Stimulated activated CD4-positive, alpha-beta T cell treated with anti-CD3 and anti-CD28 coated beads, Interleukin-2, amount 100 ng/mL, for 24 hours (primary cell): ENCODE measurements around the gene HTRA2.
"Not testable (repeated sequence)": the region's sequence is repeated elsewhere in the genome, so short reads cannot be mapped to it uniquely, and the experiment has no call there.

Experiments used
- DNase-seq, 2 donors: peaks; one replicate each; pipeline ENCODE4 v3.0.0-alpha.2; 2020

HTRA2 gene

GRCh38 chr2:74529357-74530238 is at the start of gene HTRA2, which contains the start of gene AUP1:
HTRA2 (plus strand) TSS chr2:74529933; CDS start chr2:74530007, 74 bp downstream.
AUP1 (minus strand) TSS chr2:74529706; CDS start chr2:74529629, 77 bp downstream.
- DNase-seq, result peak; percentile 92 to 95

- DNase-seq, result no peak
Observed at GRCh38 chr2:74481431-74481830, 48.3 kb upstream of the HTRA2 start.

GRCh38 chr2:74481961-74482800 is 47.6 kb upstream of the HTRA2 start:
- peak; percentile 61 to 63 for DNase-seq

- peak; percentile 94 for DNase-seq
Observed at GRCh38 chr2:74482801-74483674, 46.7 kb upstream of the HTRA2 start, which contains the start of the genes CCDC142 and TTC31. CCDC142 (minus strand) TSS chr2:74482998; CDS start chr2:74482837, 161 bp downstream. TTC31 (plus strand) TSS chr2:74483081; CDS start chr2:74483096, 15 bp downstream.

- not testable (repeated sequence) for DNase-seq
Observed at GRCh38 chr2:74483675-74484164, 46.0 kb upstream of the HTRA2 start.

- no peak for DNase-seq
Observed at GRCh38 chr2:74486141-74486540, 43.6 kb upstream of the HTRA2 start.

GRCh38 chr2:74488643-74489481 is 40.9 kb upstream of the HTRA2 start:
- DNase-seq, result no peak

- no peak for DNase-seq
Observed at GRCh38 chr2:74489906-74490305, 39.8 kb upstream of the HTRA2 start.

- no peak for DNase-seq
Observed at GRCh38 chr2:74491648-74492544, 37.8 kb upstream of the HTRA2 start.

- DNase-seq, result no peak
Observed at GRCh38 chr2:74493546-74493945, 36.2 kb upstream of the HTRA2 start.

- no peak for DNase-seq
Observed at GRCh38 chr2:74495440-74495839, 34.3 kb upstream of the HTRA2 start.

GRCh38 chr2:74496997-74497776 is 32.5 kb upstream of the HTRA2 start:
- no peak for DNase-seq

GRCh38 chr2:74497777-74498499 is 31.8 kb upstream of the HTRA2 start:
- peak in 1 of 2 donors; percentile 57 for DNase-seq

GRCh38 chr2:74498500-74499266 is 31.1 kb upstream of the HTRA2 start:
- peak in 1 of 2 donors; percentile 40 for DNase-seq

GRCh38 chr2:74499267-74499939 is 30.3 kb upstream of the HTRA2 start, which contains the start of gene LBX2:
LBX2 (minus strand) TSS chr2:74499603; CDS start chr2:74499537, 66 bp downstream.
- DNase-seq, result peak in 1 of 2 donors; percentile 63

GRCh38 chr2:74499940-74500577 is 29.7 kb upstream of the HTRA2 start:
- no peak for DNase-seq
